Mesenteric fat pad (tissue), 1 donor: Measurements from ENCODE around the gene HEY2. TPM values are rescaled to one million over a fixed set of nuclear protein-coding genes. Genes with fewer than 3 reads are reported as not detected.
"Not testable (repeated sequence)": the region's sequence is repeated elsewhere in the genome, so short reads cannot be mapped to it uniquely, and the experiment has no call there.

Source experiments
- DNase-seq: peaks from one replicate; pipeline ENCODE4 v3.0.0-alpha.2; 2020; ENCODE audit warnings: low spot score
- total RNA-seq: library from RNA; stranded (reverse); fragmentation: NEBNext Ultra II Directional; extraction: Animal tissue kit (Norgen Biotek cat#: 25700); gene quantifications from one replicate; pipeline ENCODE4 v1.2.1, GENCODE V29; 2021
- donor health status: DM: yes; HTN: yes; CAD: no.

The HEY2 gene
- total RNA-seq, 1 donor from 2014 or later: 1.3 TPM

GRCh38 chr6:125794342-125795137, 45.1 kb downstream of the HEY2 start:
- no peak for DNase-seq

GRCh38 chr6:125795301-125795700, 45.9 kb downstream of the HEY2 start:
- no peak for DNase-seq

- no peak for DNase-seq
Measured at GRCh38 chr6:125797120-125797885, 47.9 kb downstream of the HEY2 start.

GRCh38 chr6:125797886-125798444, 48.5 kb downstream of the HEY2 start:
- DNase-seq: no peak

GRCh38 chr6:125798734-125799508, 49.5 kb downstream of the HEY2 start:
- DNase-seq: no peak

GRCh38 chr6:125802383-125802782, 53.0 kb downstream of the HEY2 start:
- DNase-seq: no peak

- no peak for DNase-seq
Measured at GRCh38 chr6:125802943-125803377, 53.5 kb downstream of the HEY2 start.

- DNase-seq: no peak
Measured at GRCh38 chr6:125804264-125804663, 54.8 kb downstream of the HEY2 start.

GRCh38 chr6:125804866-125805425, 55.5 kb downstream of the HEY2 start:
- not testable (repeated sequence) for DNase-seq

- no peak for DNase-seq
Measured at GRCh38 chr6:125806813-125807212, 57.4 kb downstream of the HEY2 start.

GRCh38 chr6:125807293-125807692, 57.9 kb downstream of the HEY2 start:
- no peak for DNase-seq

GRCh38 chr6:125808060-125808459, 58.6 kb downstream of the HEY2 start:
- no peak for DNase-seq

- DNase-seq: no peak
Measured at GRCh38 chr6:125808591-125808990, 59.2 kb downstream of the HEY2 start.

- no peak for DNase-seq
Measured at GRCh38 chr6:125809570-125810170, 60.2 kb downstream of the HEY2 start.

- no peak for DNase-seq
Measured at GRCh38 chr6:125810445-125810844, 61.0 kb downstream of the HEY2 start.

Other genes with a start within 250 kb of the HEY2 start
- gene NCOA7, start 41.3 kb downstream of the HEY2 start, total RNA-seq: 87.4 TPM
- 20.5 TPM for gene HINT3, start 207.1 kb downstream of the HEY2 start, total RNA-seq
- 15.5 TPM for gene TRMT11, start 236.9 kb downstream of the HEY2 start, total RNA-seq